HG03575 (cell line): ENCODE data around the gene THEM4.
"Not testable (repeated sequence)": the region's sequence is repeated elsewhere in the genome, so short reads cannot be mapped to it uniquely, and the experiment has no call there.

Source experiments
- ATAC-seq: cut with Tn5 transposase; IDR thresholded peaks from one replicate; pipeline ENCODE4 v1.9.1; 2021; ENCODE audit not compliant: unreplicated experiment, insufficient number of reproducible peaks, low FRiP score; ENCODE audit errors: extremely low read depth

The THEM4 gene

GRCh38 chr1:151868486-151868885, 40.8 kb downstream of the THEM4 start:
- no peak for ATAC-seq

GRCh38 chr1:151867765-151868411, 41.4 kb downstream of the THEM4 start:
- ATAC-seq: no peak

GRCh38 chr1:151867321-151867720, 42.0 kb downstream of the THEM4 start:
- no peak for ATAC-seq

- no peak for ATAC-seq
Observed at GRCh38 chr1:151864411-151864810, 44.9 kb downstream of the THEM4 start.

- no peak for ATAC-seq
Observed at GRCh38 chr1:151862604-151863003, 46.7 kb downstream of the THEM4 start.

GRCh38 chr1:151860504-151861187, 48.7 kb downstream of the THEM4 start:
- no peak for ATAC-seq

GRCh38 chr1:151859891-151860293, 49.4 kb downstream of the THEM4 start:
- no peak for ATAC-seq

GRCh38 chr1:151858886-151859665, 50.2 kb downstream of the THEM4 start:
- ATAC-seq: no peak

- ATAC-seq: no peak
Observed at GRCh38 chr1:151858030-151858746, 51.1 kb downstream of the THEM4 start.

- no peak for ATAC-seq
Observed at GRCh38 chr1:151855933-151856332, 53.4 kb downstream of the THEM4 start.

- not testable (repeated sequence) for ATAC-seq
Observed at GRCh38 chr1:151855516-151855915, 53.8 kb downstream of the THEM4 start.

- ATAC-seq: no peak
Observed at GRCh38 chr1:151854658-151855057, 54.7 kb downstream of the THEM4 start.

- no peak for ATAC-seq
Observed at GRCh38 chr1:151853411-151853943, 55.8 kb downstream of the THEM4 start, which contains the start of gene THEM5. Gene THEM5 (minus strand): TSS chr1:151853712. CDS start chr1:151853565, 147 bp downstream.

- no peak for ATAC-seq
Observed at GRCh38 chr1:151852733-151853132, 56.6 kb downstream of the THEM4 start.

- ATAC-seq: no peak
Observed at GRCh38 chr1:151851886-151852285, 57.4 kb downstream of the THEM4 start.

- ATAC-seq: no peak
Observed at GRCh38 chr1:151849871-151850270, 59.4 kb downstream of the THEM4 start.

GRCh38 chr1:151849126-151849525, 60.2 kb downstream of the THEM4 start:
- ATAC-seq: no peak

- no peak for ATAC-seq
Observed at GRCh38 chr1:151847867-151848596, 61.3 kb downstream of the THEM4 start.
